SK-N-SH treated with all-trans-retinoic acid at 6 μM for 48 hours (cell line): Measurements from ENCODE around the gene PRKACA.

ENCODE experiments used
- CREB5 ChIP-seq: fragments of 250-450 bp; sonication (Bioruptor Pico); IDR thresholded peaks from 2 replicates; pipeline ENCODE4 v1.5.1; 2020; ENCODE audit warnings: low read depth, mild to moderate bottlenecking, moderate library complexity
- CSDC2 ChIP-seq: fragments of 250-450 bp; sonication (Bioruptor Pico); IDR thresholded peaks from 2 replicates; pipeline ENCODE4 v1.5.0; 2020; ENCODE audit warnings: mild to moderate bottlenecking, moderate library complexity
- PPARA ChIP-seq: fragments of 250-450 bp; sonication (Bioruptor Pico); IDR thresholded peaks from 2 replicates; pipeline ENCODE4 v1.5.0; 2020; ENCODE audit warnings: mild to moderate bottlenecking, borderline replicate concordance

GRCh38 chr19:14136509-14137281 is 19.1 kb upstream of the PRKACA start, which contains the start of gene ASF1B:
- no peak for TF ChIP-seq CSDC2
- no peak for TF ChIP-seq PPARA (CRISPR knock-in tag)
- no peak for TF ChIP-seq CREB5
